Measurements from ENCODE around the gene CDH4.
"Not testable (repeated sequence)": the region's sequence is repeated elsewhere in the genome, so short reads cannot be mapped to it uniquely, and the experiment has no call there.

Gene CDH4

GRCh38 chr20:61417221-61417941 lies 165.3 kb downstream of the CDH4 start:
- H3K27me3 ChIP-seq (ENCODE audit: control insufficient read depth, insufficient read depth, low read length): no peaks in the 10 kb centered on the region
- no peak overlapping the region for H3K27ac ChIP-seq (ENCODE audit: low read depth, low read length)
- H3K4me1 ChIP-seq (ENCODE audit: control insufficient read depth, insufficient read depth, low read length): no peaks in the 10 kb centered on the region
- no peak overlapping the region for H3K4me3 ChIP-seq (ENCODE audit: low read length)
- no peak overlapping the region for H3K9ac ChIP-seq (ENCODE audit: low read length)
- H3K36me3 ChIP-seq (ENCODE audit: control insufficient read depth, insufficient read depth, low read length): no peaks in the 10 kb centered on the region

GRCh38 chr20:61419010-61419409 lies 166.9 kb downstream of the CDH4 start:
- Histone ChIP-seq H3K4me3 (ENCODE audit: low read length) (no peak overlapping the region), H3K4me1 (ENCODE audit: control insufficient read depth, insufficient read depth, low read length) (no peaks in the 10 kb centered on the region), H3K9ac (ENCODE audit: low read length) (no peak overlapping the region), H3K27me3 (ENCODE audit: control insufficient read depth, insufficient read depth, low read length) (no peaks in the 10 kb centered on the region), H3K27ac (ENCODE audit: low read depth, low read length) (no peak overlapping the region), H3K36me3 (ENCODE audit: control insufficient read depth, insufficient read depth, low read length) (no peaks in the 10 kb centered on the region)

- no peak overlapping the region for H3K27ac ChIP-seq (ENCODE audit: low read depth, low read length)
- no peak overlapping the region for H3K4me3 ChIP-seq (ENCODE audit: low read length)
- H3K27me3 ChIP-seq (ENCODE audit: control insufficient read depth, insufficient read depth, low read length): no peaks in the 10 kb centered on the region
- H3K9ac ChIP-seq (ENCODE audit: low read length): no peak overlapping the region
- H3K36me3 ChIP-seq (ENCODE audit: control insufficient read depth, insufficient read depth, low read length): no peaks in the 10 kb centered on the region
- no peaks in the 10 kb centered on the region for H3K4me1 ChIP-seq (ENCODE audit: control insufficient read depth, insufficient read depth, low read length)
Measured at GRCh38 chr20:61419501-61419900, 167.4 kb downstream of the CDH4 start.

- no peak overlapping the region for H3K4me3 ChIP-seq (ENCODE audit: low read length)
- no peaks in the 10 kb centered on the region for H3K36me3 ChIP-seq (ENCODE audit: control insufficient read depth, insufficient read depth, low read length)
- H3K4me1 ChIP-seq (ENCODE audit: control insufficient read depth, insufficient read depth, low read length): no peaks in the 10 kb centered on the region
- no peak overlapping the region for H3K9ac ChIP-seq (ENCODE audit: low read length)
- no peak overlapping the region for H3K27ac ChIP-seq (ENCODE audit: low read depth, low read length)
- no peaks in the 10 kb centered on the region for H3K27me3 ChIP-seq (ENCODE audit: control insufficient read depth, insufficient read depth, low read length)
Measured at GRCh38 chr20:61420056-61420455, 168.0 kb downstream of the CDH4 start.

- Histone ChIP-seq H3K36me3 (ENCODE audit: control insufficient read depth, insufficient read depth, low read length) (no peaks in the 10 kb centered on the region), H3K27me3 (ENCODE audit: control insufficient read depth, insufficient read depth, low read length) (no peaks in the 10 kb centered on the region), H3K27ac (ENCODE audit: low read depth, low read length) (no peak overlapping the region), H3K4me3 (ENCODE audit: low read length) (no peak overlapping the region), H3K9ac (ENCODE audit: low read length) (no peak overlapping the region), H3K4me1 (ENCODE audit: control insufficient read depth, insufficient read depth, low read length) (no peaks in the 10 kb centered on the region)
Measured at GRCh38 chr20:61420781-61421180, 168.7 kb downstream of the CDH4 start.

- no peaks in the 10 kb centered on the region for H3K4me1 ChIP-seq (ENCODE audit: control insufficient read depth, insufficient read depth, low read length)
- no peak overlapping the region for H3K4me3 ChIP-seq (ENCODE audit: low read length)
- H3K27me3 ChIP-seq (ENCODE audit: control insufficient read depth, insufficient read depth, low read length): no peaks in the 10 kb centered on the region
- no peak overlapping the region for H3K9ac ChIP-seq (ENCODE audit: low read length)
- H3K36me3 ChIP-seq (ENCODE audit: control insufficient read depth, insufficient read depth, low read length): no peaks in the 10 kb centered on the region
- H3K27ac ChIP-seq (ENCODE audit: low read depth, low read length): no peak overlapping the region
Measured at GRCh38 chr20:61422636-61423425, 170.8 kb downstream of the CDH4 start.

GRCh38 chr20:61424011-61424627 lies 172.1 kb downstream of the CDH4 start:
- H3K9ac ChIP-seq (ENCODE audit: low read length): no peak overlapping the region
- H3K27ac ChIP-seq (ENCODE audit: low read depth, low read length): no peak overlapping the region

GRCh38 chr20:61424628-61425420 lies 172.8 kb downstream of the CDH4 start:
- no peak overlapping the region for H3K4me3 ChIP-seq (ENCODE audit: low read length)
- no peaks in the 10 kb centered on the region for H3K27me3 ChIP-seq (ENCODE audit: control insufficient read depth, insufficient read depth, low read length)
- no peak overlapping the region for H3K27ac ChIP-seq (ENCODE audit: low read depth, low read length)
- no peaks in the 10 kb centered on the region for H3K36me3 ChIP-seq (ENCODE audit: control insufficient read depth, insufficient read depth, low read length)
- no peaks in the 10 kb centered on the region for H3K4me1 ChIP-seq (ENCODE audit: control insufficient read depth, insufficient read depth, low read length)
- no peak overlapping the region for H3K9ac ChIP-seq (ENCODE audit: low read length)

More at GRCh38 chr20:61424011-61424627, 172.1 kb downstream of the CDH4 start:
- H3K27me3 ChIP-seq (ENCODE audit: control insufficient read depth, insufficient read depth, low read length): no peaks in the 10 kb centered on the region
- H3K4me3 ChIP-seq (ENCODE audit: low read length): no peak overlapping the region
- no peaks in the 10 kb centered on the region for H3K4me1 ChIP-seq (ENCODE audit: control insufficient read depth, insufficient read depth, low read length)
- no peaks in the 10 kb centered on the region for H3K36me3 ChIP-seq (ENCODE audit: control insufficient read depth, insufficient read depth, low read length)

- H3K4me1 ChIP-seq (ENCODE audit: control insufficient read depth, insufficient read depth, low read length); H3K4me3 ChIP-seq (ENCODE audit: low read length); H3K9ac ChIP-seq (ENCODE audit: low read length); H3K27ac ChIP-seq (ENCODE audit: low read depth, low read length); H3K36me3 ChIP-seq (ENCODE audit: control insufficient read depth, insufficient read depth, low read length); H3K27me3 ChIP-seq (ENCODE audit: control insufficient read depth, insufficient read depth, low read length): not testable (repeated sequence)
Measured at GRCh38 chr20:61425541-61425991, 173.5 kb downstream of the CDH4 start.

GRCh38 chr20:61426352-61426751 lies 174.3 kb downstream of the CDH4 start:
- Histone ChIP-seq H3K27me3 (ENCODE audit: control insufficient read depth, insufficient read depth, low read length) (no peaks in the 10 kb centered on the region), H3K27ac (ENCODE audit: low read depth, low read length) (no peak overlapping the region), H3K4me3 (ENCODE audit: low read length) (no peak overlapping the region), H3K9ac (ENCODE audit: low read length) (no peak overlapping the region), H3K4me1 (ENCODE audit: control insufficient read depth, insufficient read depth, low read length) (no peaks in the 10 kb centered on the region), H3K36me3 (ENCODE audit: control insufficient read depth, insufficient read depth, low read length) (no peaks in the 10 kb centered on the region)

GRCh38 chr20:61429458-61430227 lies 177.6 kb downstream of the CDH4 start:
- H3K4me1 ChIP-seq (ENCODE audit: control insufficient read depth, insufficient read depth, low read length): no peaks in the 10 kb centered on the region
- H3K27ac ChIP-seq (ENCODE audit: low read depth, low read length): no peak overlapping the region
- H3K4me3 ChIP-seq (ENCODE audit: low read length): no peak overlapping the region
- no peak overlapping the region for H3K9ac ChIP-seq (ENCODE audit: low read length)
- peaks cover 3% of the 10 kb centered on the region for H3K27me3 ChIP-seq (ENCODE audit: control insufficient read depth, insufficient read depth, low read length)
- H3K36me3 ChIP-seq (ENCODE audit: control insufficient read depth, insufficient read depth, low read length): no peaks in the 10 kb centered on the region
